DND-41 (cell line): Measurements from ENCODE around the gene SETBP1.

Experiments
- ATAC-seq: fragments of 200-7000 bp; cut with Tn5 transposase; 3 replicates; pipeline ENCODE4 v1.9.1; 2021; ENCODE audit warnings: low read depth; ENCODE audit not compliant: insufficient read depth
- DNase-seq: peaks from one replicate; pipeline ENCODE4 v3.0.0-alpha.2; 2020
- H2AFZ ChIP-seq: 2 replicates; pipeline ENCODE4 v1.6.0; 2012; ENCODE audit warnings: low read depth, low read length
- H3K27ac ChIP-seq: 2 replicates; pipeline ENCODE4 v1.5.1; 2012; ENCODE audit warnings: low read length, inconsistent platforms
- H3K27me3 ChIP-seq: fragments of 200-600 bp; sonication (generic); 2 replicates; pipeline ENCODE4 v1.6.0; 2012; ENCODE audit warnings: low read length, mild to moderate bottlenecking, inconsistent platforms; ENCODE audit not compliant: insufficient read depth, poor library complexity
- H3K36me3 ChIP-seq: 2 replicates; pipeline ENCODE4 v1.5.1; 2012; ENCODE audit warnings: low read length, inconsistent platforms; ENCODE audit not compliant: insufficient read depth
- H3K4me1 ChIP-seq: 2 replicates; pipeline ENCODE4 v1.5.1; 2012; ENCODE audit warnings: mild to moderate bottlenecking, low read length; ENCODE audit not compliant: insufficient read depth
- H3K4me2 ChIP-seq: 2 replicates; pipeline ENCODE4 v1.6.0; 2012; ENCODE audit warnings: mild to moderate bottlenecking, moderate library complexity, low read length, inconsistent platforms; ENCODE audit not compliant: insufficient read depth
- H3K4me3 ChIP-seq, 2 experiments: fragments of 200-600 bp in 1 of 2; shearing (Covaris generic) in 1 of 2; 2 replicates each; pipeline ENCODE4 v1.5.1; 2012 to 2016; ENCODE audit warnings: inconsistent platforms in 2 of 2, low read length in 2 of 2, mild to moderate bottlenecking in 2 of 2, low read depth in 1 of 2, moderate library complexity in 1 of 2
- H3K79me2 ChIP-seq: 2 replicates; pipeline ENCODE4 v1.6.0; 2012; ENCODE audit warnings: low read length, inconsistent platforms; ENCODE audit not compliant: insufficient read depth
- H3K9ac ChIP-seq: 2 replicates; pipeline ENCODE4 v1.6.0; 2012; ENCODE audit warnings: low read depth, mild to moderate bottlenecking, inconsistent platforms, low read length, moderate library complexity
- H3K9me3 ChIP-seq: 2 replicates; pipeline ENCODE4 v1.5.1; 2012; ENCODE audit warnings: low read length, moderate library complexity, mild to moderate bottlenecking, inconsistent platforms; ENCODE audit not compliant: insufficient read depth, severe bottlenecking
- H4K20me1 ChIP-seq: 2 replicates; pipeline ENCODE4 v1.6.0; 2012; ENCODE audit warnings: low read length; ENCODE audit not compliant: insufficient read depth
- EZH2 ChIP-seq: IDR thresholded peaks from 3 replicates; pipeline ENCODE4 v1.6.1; 2012; ENCODE audit warnings: borderline replicate concordance, low read depth, mild to moderate bottlenecking, moderate library complexity, low read length, inconsistent platforms; ENCODE audit not compliant: severe bottlenecking
- TF ChIP-seq, protein P1 (sequence below): IDR thresholded peaks from 2 replicates; pipeline ENCODE4 v1.5.1; 2012; ENCODE audit warnings: borderline replicate concordance, low read length, moderate library complexity, mild to moderate bottlenecking; ENCODE audit not compliant: poor library complexity, severe bottlenecking; ENCODE audit errors: extremely low read depth

Gene SETBP1

GRCh38 chr18:44841221-44841620, 160.5 kb downstream of the SETBP1 start:
- Histone ChIP-seq H3K9ac (no peak overlapping the region), H3K27ac (no peak overlapping the region), H3K9me3 (no peaks in the 10 kb centered on the region), H3K4me3 (no peak overlapping the region), H3K27me3 (no peaks in the 10 kb centered on the region), H4K20me1 (no peaks in the 10 kb centered on the region), H2AFZ (no peak overlapping the region), H3K4me2 (no peak overlapping the region), H3K36me3 (no peaks in the 10 kb centered on the region), H3K79me2 (no peaks in the 10 kb centered on the region), H3K4me1 (peaks cover 21% of the 10 kb centered on the region)
- TF ChIP-seq EZH2 = no peak
- TF ChIP-seq, protein P1, sequence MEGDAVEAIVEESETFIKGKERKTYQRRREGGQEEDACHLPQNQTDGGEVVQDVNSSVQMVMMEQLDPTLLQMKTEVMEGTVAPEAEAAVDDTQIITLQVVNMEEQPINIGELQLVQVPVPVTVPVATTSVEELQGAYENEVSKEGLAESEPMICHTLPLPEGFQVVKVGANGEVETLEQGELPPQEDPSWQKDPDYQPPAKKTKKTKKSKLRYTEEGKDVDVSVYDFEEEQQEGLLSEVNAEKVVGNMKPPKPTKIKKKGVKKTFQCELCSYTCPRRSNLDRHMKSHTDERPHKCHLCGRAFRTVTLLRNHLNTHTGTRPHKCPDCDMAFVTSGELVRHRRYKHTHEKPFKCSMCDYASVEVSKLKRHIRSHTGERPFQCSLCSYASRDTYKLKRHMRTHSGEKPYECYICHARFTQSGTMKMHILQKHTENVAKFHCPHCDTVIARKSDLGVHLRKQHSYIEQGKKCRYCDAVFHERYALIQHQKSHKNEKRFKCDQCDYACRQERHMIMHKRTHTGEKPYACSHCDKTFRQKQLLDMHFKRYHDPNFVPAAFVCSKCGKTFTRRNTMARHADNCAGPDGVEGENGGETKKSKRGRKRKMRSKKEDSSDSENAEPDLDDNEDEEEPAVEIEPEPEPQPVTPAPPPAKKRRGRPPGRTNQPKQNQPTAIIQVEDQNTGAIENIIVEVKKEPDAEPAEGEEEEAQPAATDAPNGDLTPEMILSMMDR = no peak
- ATAC-seq (no peak), DNase-seq (no peak)

DNA sequence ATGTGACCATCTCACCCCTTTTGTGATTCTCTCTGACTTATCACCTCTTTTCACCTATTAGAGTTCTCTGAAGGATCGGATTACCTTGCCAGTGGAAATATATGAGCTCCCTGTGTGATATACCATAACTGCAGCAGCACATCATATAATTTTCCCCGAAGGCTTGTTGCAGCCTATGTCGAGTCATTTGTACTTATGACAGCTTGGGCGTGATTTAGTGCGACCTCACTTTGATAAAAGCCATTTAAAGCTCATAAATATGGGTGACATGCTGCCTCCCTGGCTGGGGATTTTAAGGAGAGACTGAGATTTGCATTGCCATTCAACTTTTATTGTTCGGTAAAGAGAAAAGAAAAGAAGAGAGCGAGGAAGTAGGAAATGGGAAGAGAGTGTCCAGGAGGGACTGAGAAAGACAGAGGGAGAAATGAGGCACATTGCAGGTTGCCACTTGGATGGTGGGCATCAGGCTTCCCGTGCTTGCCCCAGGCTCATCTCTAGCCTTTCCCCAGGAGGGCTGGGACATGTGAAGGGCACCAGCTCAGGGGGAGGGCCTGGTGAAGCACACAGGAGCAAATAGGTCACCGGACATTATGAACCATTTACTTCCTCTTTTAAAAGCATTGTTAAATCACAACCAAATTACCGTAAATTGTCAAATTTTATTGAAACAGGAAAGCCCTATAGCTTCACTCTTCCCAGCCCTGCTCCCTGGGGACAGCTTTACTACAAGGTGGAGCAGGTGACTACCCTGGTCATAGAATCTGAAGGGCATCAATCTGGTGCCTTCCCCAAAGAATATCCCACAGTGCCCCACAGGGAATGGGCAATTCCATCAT, 161.3 kb downstream of the SETBP1 start:
- H3K79me2 ChIP-seq = no peaks in the 10 kb centered on the region
- no peak overlapping the region for H3K9ac ChIP-seq
- no peaks in the 10 kb centered on the region for H3K9me3 ChIP-seq
- DNase-seq (no peak), ATAC-seq (no peak)
- H3K4me2 ChIP-seq = no peak overlapping the region
- no peaks in the 10 kb centered on the region for H3K36me3 ChIP-seq
- no peaks in the 10 kb centered on the region for H3K27me3 ChIP-seq
- no peak overlapping the region for H2AFZ ChIP-seq
- H3K4me3 ChIP-seq = no peak overlapping the region
- no peak for TF ChIP-seq EZH2
- TF ChIP-seq, protein P1 = no peak
- H3K4me1 ChIP-seq = peaks cover 21% of the 10 kb centered on the region
- H3K27ac ChIP-seq = no peak overlapping the region
- H4K20me1 ChIP-seq = no peaks in the 10 kb centered on the region

DNA sequence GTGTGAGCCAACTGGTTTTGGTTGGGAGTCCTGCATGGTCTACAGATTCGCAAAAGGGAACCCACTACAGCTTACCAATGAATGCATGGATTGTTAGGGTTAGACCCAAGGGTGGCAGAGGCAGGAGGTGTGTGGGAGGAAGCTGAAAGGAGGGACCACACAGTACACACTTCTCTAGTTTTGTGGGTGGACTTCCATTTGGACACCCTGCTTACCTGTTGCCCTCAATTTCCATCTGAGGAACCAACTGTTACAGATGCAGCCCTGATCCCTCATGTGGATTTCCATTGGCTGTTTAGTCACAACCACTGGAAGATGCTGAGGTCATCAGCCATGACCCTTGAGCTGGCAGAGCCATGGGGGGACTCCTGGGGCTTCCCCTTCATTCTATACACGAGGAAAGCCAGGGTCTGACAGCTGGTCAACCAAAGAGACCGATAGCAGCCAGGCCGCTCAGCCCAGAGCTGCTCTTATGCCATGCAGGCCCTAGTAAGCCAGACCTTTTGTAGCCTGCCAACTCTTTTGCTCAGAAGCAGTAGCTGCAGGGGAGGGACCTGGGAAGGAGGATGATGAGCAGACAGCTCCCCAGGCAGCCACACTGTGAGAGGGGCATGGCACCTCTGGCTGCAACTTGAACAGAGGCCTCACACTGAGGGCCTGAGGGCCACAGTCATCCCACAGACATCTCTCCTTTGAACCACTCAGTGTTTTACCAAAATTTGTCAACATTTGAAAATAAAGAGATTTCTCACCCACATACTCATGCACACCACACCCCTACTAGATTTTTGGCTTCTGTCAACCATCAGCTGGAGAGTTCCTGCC, 162.1 kb downstream of the SETBP1 start:
- no peak for ATAC-seq

More for the DNA sequence above, 162.1 kb downstream of the SETBP1 start:
- Histone ChIP-seq H3K79me2 (no peaks in the 10 kb centered on the region), H3K4me1 (peaks cover 21% of the 10 kb centered on the region), H2AFZ (no peak overlapping the region), H4K20me1 (no peaks in the 10 kb centered on the region), H3K36me3 (no peaks in the 10 kb centered on the region), H3K27ac (no peak overlapping the region), H3K9me3 (no peaks in the 10 kb centered on the region), H3K4me2 (no peak overlapping the region), H3K27me3 (no peaks in the 10 kb centered on the region), H3K4me3 (no peak overlapping the region), H3K9ac (no peak overlapping the region)
- DNase-seq = no peak
- TF ChIP-seq EZH2 = no peak
- TF ChIP-seq, protein P1 = no peak
